Suprapubic skin (tissue), 3 donors: Measurements from ENCODE around the gene CADPS2.

Experiments used
- EP300 ChIP-seq: sonication (generic); formaldehyde crosslinking; IDR thresholded peaks from one replicate; pipeline ENCODE4 v1.6.1; 2017; ENCODE audit warnings: antibody characterized with exemption
- POLR2A ChIP-seq, 2 donors: fragments of 450-650 bp; IDR thresholded peaks; one replicate each; pipeline ENCODE4 v1.6.1; 2017; ENCODE audit warnings: antibody characterized with exemption in 2 of 2, mild to moderate bottlenecking in 2 of 2, moderate library complexity in 2 of 2
- TF ChIP-seq, protein P1 (sequence below), 2 donors: fragments of 200-600 bp in 1 of 2; fragments of 450-650 bp in 1 of 2; sonication (generic) in 1 of 2; IDR thresholded peaks; one replicate each; pipeline ENCODE4 v1.5.1; 2016 to 2019; ENCODE audit warnings: antibody characterized with exemption in 2 of 2, mild to moderate bottlenecking in 1 of 2, moderate library complexity in 1 of 2

DNA sequence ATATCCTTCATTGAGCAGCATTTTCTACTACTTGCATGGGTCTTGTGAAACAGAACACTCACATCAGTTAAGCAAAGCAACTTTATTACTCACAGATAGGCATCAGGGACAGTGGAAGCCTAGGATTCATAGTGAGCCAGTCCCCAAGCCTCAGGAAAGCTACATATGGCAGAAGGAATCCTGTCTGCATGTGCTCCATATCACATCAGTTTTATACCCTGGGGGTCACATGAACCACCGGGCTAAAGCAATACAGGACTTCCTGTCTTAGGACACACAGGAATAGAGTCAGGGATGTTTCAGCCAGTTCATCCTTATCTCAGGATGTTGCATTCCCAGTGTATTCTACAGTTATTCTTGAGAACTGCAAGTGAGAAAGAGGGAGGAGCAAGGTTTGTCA is 596.8 kb downstream of the CADPS2 start:
- TF ChIP-seq, protein P1, sequence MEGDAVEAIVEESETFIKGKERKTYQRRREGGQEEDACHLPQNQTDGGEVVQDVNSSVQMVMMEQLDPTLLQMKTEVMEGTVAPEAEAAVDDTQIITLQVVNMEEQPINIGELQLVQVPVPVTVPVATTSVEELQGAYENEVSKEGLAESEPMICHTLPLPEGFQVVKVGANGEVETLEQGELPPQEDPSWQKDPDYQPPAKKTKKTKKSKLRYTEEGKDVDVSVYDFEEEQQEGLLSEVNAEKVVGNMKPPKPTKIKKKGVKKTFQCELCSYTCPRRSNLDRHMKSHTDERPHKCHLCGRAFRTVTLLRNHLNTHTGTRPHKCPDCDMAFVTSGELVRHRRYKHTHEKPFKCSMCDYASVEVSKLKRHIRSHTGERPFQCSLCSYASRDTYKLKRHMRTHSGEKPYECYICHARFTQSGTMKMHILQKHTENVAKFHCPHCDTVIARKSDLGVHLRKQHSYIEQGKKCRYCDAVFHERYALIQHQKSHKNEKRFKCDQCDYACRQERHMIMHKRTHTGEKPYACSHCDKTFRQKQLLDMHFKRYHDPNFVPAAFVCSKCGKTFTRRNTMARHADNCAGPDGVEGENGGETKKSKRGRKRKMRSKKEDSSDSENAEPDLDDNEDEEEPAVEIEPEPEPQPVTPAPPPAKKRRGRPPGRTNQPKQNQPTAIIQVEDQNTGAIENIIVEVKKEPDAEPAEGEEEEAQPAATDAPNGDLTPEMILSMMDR (IDR thresholded peaks at IDR 0.05) = no peak
- TF ChIP-seq POLR2A (IDR thresholded peaks at IDR 0.05) (no peak), EP300 (no peak)
